A673 (cell line): ENCODE results near the gene PLEKHA6. TPM values are rescaled to one million over a fixed set of nuclear protein-coding genes. Genes with fewer than 3 reads are reported as not detected.

Source experiments
- BruUV-seq: library from RNA; stranded (reverse); fragments of 400-500 nt; replicated peaks from 2 replicates; lab custom pipeline; 2021; lab: Mats Ljungman, UMichigan
- CTCF ChIA-PET: fragments of 300-600 bp; sonication (Branson Sonifier 250); formaldehyde crosslinking; loops from one replicate; lab custom pipeline; 2022; ENCODE audit warnings: antibody characterized with exemption; lab: Charles Lee
- POLR2A ChIA-PET: fragments of 300-600 bp; sonication (Branson Sonifier 250); formaldehyde crosslinking; loops from one replicate; lab custom pipeline; 2022; ENCODE audit warnings: antibody characterized with exemption; ENCODE audit not compliant: low non-redundant PET; lab: Charles Lee
- DNase-seq: peaks from one replicate; pipeline ENCODE4 v3.0.0-alpha.2; 2015; ENCODE audit warnings: low spot score
- H3K27ac ChIP-seq: fragments of 200-600 bp; sonication (generic); 2 replicates; pipeline ENCODE4 v1.5.1; 2016; ENCODE audit warnings: mixed run types, low read depth, mild to moderate bottlenecking, mixed read lengths, antibody characterized with exemption, low read length; ENCODE audit not compliant: poor library complexity, severe bottlenecking
- H3K27me3 ChIP-seq: fragments of 200-600 bp; sonication (generic); replicated peaks from 2 replicates; pipeline ENCODE4 v1.6.1; 2017; ENCODE audit warnings: mixed run types, low read depth, mild to moderate bottlenecking, mixed read lengths, antibody characterized with exemption, low read length; ENCODE audit not compliant: insufficient read depth, poor library complexity
- H3K36me3 ChIP-seq: fragments of 200-600 bp; sonication (generic); 2 replicates; pipeline ENCODE4 v1.6.1; 2016; ENCODE audit warnings: mixed run types, mild to moderate bottlenecking, mixed read lengths, antibody characterized with exemption, low read length; ENCODE audit not compliant: insufficient read depth, poor library complexity, severe bottlenecking
- H3K4me1 ChIP-seq: fragments of 200-600 bp; sonication (generic); 2 replicates; pipeline ENCODE4 v1.6.1; 2017; ENCODE audit warnings: mixed run types, mild to moderate bottlenecking, mixed read lengths, antibody characterized with exemption, low read length; ENCODE audit not compliant: insufficient read depth, poor library complexity, severe bottlenecking
- H3K4me3 ChIP-seq: fragments of 200-600 bp; sonication (generic); 2 replicates; pipeline ENCODE4 v1.5.1; 2016; ENCODE audit warnings: low read depth, mixed run types, mild to moderate bottlenecking, mixed read lengths, low read length; ENCODE audit not compliant: poor library complexity, severe bottlenecking
- H3K9me3 ChIP-seq: fragments of 200-600 bp; sonication (generic); 2 replicates; pipeline ENCODE4 v1.6.1; 2016; ENCODE audit warnings: mixed run types, low read depth, mild to moderate bottlenecking, mixed read lengths, antibody characterized with exemption, low read length; ENCODE audit not compliant: poor library complexity, severe bottlenecking
- CTCF ChIP-seq: fragments of 300-800, 200-600 bp; sonication (generic); conservative IDR thresholded peaks from 2 replicates; pipeline ENCODE4 v1.5.1; 2017; ENCODE audit warnings: low read depth, mild to moderate bottlenecking, antibody characterized with exemption, low read length, moderate library complexity, mixed read lengths
- EZH2 ChIP-seq: fragments of 200-600 bp; sonication (generic); IDR thresholded peaks from 2 replicates; pipeline ENCODE4 v1.6.1; 2017; ENCODE audit warnings: borderline replicate concordance, low read depth, mild to moderate bottlenecking, mixed read lengths, antibody characterized with exemption, low read length; ENCODE audit not compliant: poor library complexity, severe bottlenecking
- intact Hi-C: fragments of 100-400 bp; cut with micrococcal nuclease; formaldehyde crosslinking; loops from one replicate; pipeline ENCODE4 v1.10.0; 2022; ENCODE audit not compliant: unreplicated experiment
- total RNA-seq: library from RNA; stranded (reverse); gene quantifications from 2 replicates; pipeline ENCODE4 v1.2.3, GENCODE V29; 2021

PLEKHA6 gene
- total RNA-seq, 1 experiment from 2014 or later: 0.58 TPM

- intact Hi-C loops: no loop called here
- Histone ChIP-seq H3K4me3 (no peak overlapping the region), H3K27ac (no peak overlapping the region), H3K9me3 (no peaks in the 10 kb centered on the region), H3K36me3 (no peaks in the 10 kb centered on the region), H3K27me3 (no peaks in the 10 kb centered on the region), H3K4me1 (no peaks in the 10 kb centered on the region)
- no TSS peak for BruUV-seq
- ChIA-PET POLR2A (no interaction called here), CTCF (interaction anchor here (0.7 kb wide), 1 partner anchor 158 kb away, joined by 5 read pairs; no protein-coding TSS in a partner anchor)
- TF ChIP-seq EZH2 (no peak), CTCF (0 out of 2 replicates have a peak, but pooled peaks have one; percentile 17)
- no peak for DNase-seq
Observed at GRCh38 chr1:204198348-204199340, 161.1 kb downstream of the PLEKHA6 start.

- H3K4me3 ChIP-seq: no peak overlapping the region
- no peaks in the 10 kb centered on the region for H3K27me3 ChIP-seq
- TF ChIP-seq CTCF: no peak
- no peak for TF ChIP-seq EZH2
- H3K36me3 ChIP-seq: no peaks in the 10 kb centered on the region
- H3K9me3 ChIP-seq: no peaks in the 10 kb centered on the region
- no peaks in the 10 kb centered on the region for H3K4me1 ChIP-seq
- intact Hi-C loops: no loop called here
- no TSS peak for BruUV-seq
- CTCF ChIA-PET: no interaction called here
- POLR2A ChIA-PET: no interaction called here
- no peak overlapping the region for H3K27ac ChIP-seq
- no peak for DNase-seq
Observed at GRCh38 chr1:204197068-204197467, 162.7 kb downstream of the PLEKHA6 start.

GRCh38 chr1:204196068-204196795 is 163.5 kb downstream of the PLEKHA6 start, which contains the start of gene KISS1:
TSS of gene KISS1 (minus strand) at chr1:204196491. CDS start at chr1:204192876, 3,615 bp downstream.
- no peak for DNase-seq
- no peaks in the 10 kb centered on the region for H3K9me3 ChIP-seq
- no peaks in the 10 kb centered on the region for H3K27me3 ChIP-seq
- intact Hi-C loops: no loop called here
- peaks cover under 1% of the 10 kb centered on the region for H3K4me1 ChIP-seq
- no peak for TF ChIP-seq EZH2
- no peak for TF ChIP-seq CTCF
- no TSS peak for BruUV-seq
- no peaks in the 10 kb centered on the region for H3K36me3 ChIP-seq
- ChIA-PET POLR2A (no interaction called here), CTCF (no interaction called here)
- no peak within 1 kb of the TSS for H3K4me3 ChIP-seq
- H3K27ac ChIP-seq: no peak within 1 kb of the TSS
